Activated naive CD4-positive, alpha-beta T cell treated with anti-CD3 and anti-CD28 coated beads for 36 hours (primary cell): ENCODE data around the gene RDH14. TPM values are rescaled to one million over a fixed set of nuclear protein-coding genes. Genes with fewer than 3 reads are reported as not detected.

Source experiments
- CTCF ChIA-PET: fragments of 350-600 bp; sonication (Branson Sonifier 250); formaldehyde crosslinking; loops from one replicate; lab custom pipeline; 2021; ENCODE audit warnings: antibody characterized with exemption; lab: Charles Lee
- DNase-seq: peaks from one replicate; pipeline ENCODE4 v3.0.0-alpha.2; 2020
- H3K27ac Mint-ChIP-seq: one replicate; pipeline ENCODE4 v1.8.0; 2021; ENCODE audit warnings: mild to moderate bottlenecking, mixed read lengths
- H3K27me3 Mint-ChIP-seq: one replicate; pipeline ENCODE4 v1.8.0; 2021; ENCODE audit warnings: low read depth, mixed read lengths
- H3K36me3 Mint-ChIP-seq: one replicate; pipeline ENCODE4 v1.8.0; 2021; ENCODE audit warnings: low read depth, mixed read lengths
- H3K4me1 Mint-ChIP-seq: one replicate; pipeline ENCODE4 v1.8.0; 2021; ENCODE audit warnings: low read depth, mixed read lengths
- H3K4me3 Mint-ChIP-seq: one replicate; pipeline ENCODE4 v1.8.0; 2021; ENCODE audit warnings: mild to moderate bottlenecking, moderate library complexity, mixed read lengths
- H3K9me3 Mint-ChIP-seq: one replicate; pipeline ENCODE4 v1.8.0; 2021; ENCODE audit warnings: mixed read lengths
- intact Hi-C: fragments of 100-400 bp; cut with micrococcal nuclease; formaldehyde crosslinking; loops from one replicate; pipeline ENCODE4 v1.15.1; 2023
- total RNA-seq, 2 experiments: library from RNA; stranded (reverse); gene quantifications; one replicate each; pipeline ENCODE4 v1.2.3, GENCODE V29; 2021

The RDH14 gene
- 10 to 100 TPM; 11.4 to 11.6 TPM for total RNA-seq

GRCh38 chr2:18560031-18560796 lies at the start of gene RDH14:
Gene RDH14, minus strand, starts transcription at chr2:18560653. Its CDS starts 81 bp downstream, at chr2:18560572.
- CTCF ChIA-PET = interaction anchor here (2.1 kb wide), 1 partner anchor 40 kb away, joined by 6 read pairs; no protein-coding TSS in a partner anchor
- H3K27ac Mint-ChIP-seq = peak within 1 kb of the TSS; percentile 89
- intact Hi-C loops = loop anchor here (1.0 to 5.0 kb wide), 8 partner anchors 15 to 1791 kb away; partner anchors contain the start of genes GEN1, PUM2, SMC6 and TTC32
- peak; percentile 94 for DNase-seq
- peaks cover 35% of the 10 kb centered on the region for H3K4me1 Mint-ChIP-seq
- peaks cover 25% of the 10 kb centered on the region for H3K36me3 Mint-ChIP-seq
- H3K9me3 Mint-ChIP-seq = no peaks in the 10 kb centered on the region
- no peaks in the 10 kb centered on the region for H3K27me3 Mint-ChIP-seq
- peak within 1 kb of the TSS; percentile 84 for H3K4me3 Mint-ChIP-seq

- H3K36me3 Mint-ChIP-seq = peaks cover 3% of the 10 kb centered on the region
- no peaks in the 10 kb centered on the region for H3K4me1 Mint-ChIP-seq
- no peaks in the 10 kb centered on the region for H3K27me3 Mint-ChIP-seq
- H3K9me3 Mint-ChIP-seq = no peaks in the 10 kb centered on the region
- CTCF ChIA-PET = no interaction called here
- H3K27ac Mint-ChIP-seq = no peak overlapping the region
- no peak overlapping the region for H3K4me3 Mint-ChIP-seq
- no peak for DNase-seq
- intact Hi-C loops = no loop called here
These were observed 49.6 kb upstream of the RDH14 start for GRCh38 chr2:18610090-18610489.

GRCh38 chr2:18605115-18605514 lies 44.7 kb upstream of the RDH14 start:
- no peaks in the 10 kb centered on the region for H3K4me1 Mint-ChIP-seq
- no peak for DNase-seq
- no peaks in the 10 kb centered on the region for H3K9me3 Mint-ChIP-seq
- H3K27me3 Mint-ChIP-seq = no peaks in the 10 kb centered on the region
- no peak overlapping the region for H3K4me3 Mint-ChIP-seq
- H3K36me3 Mint-ChIP-seq = peaks cover 3% of the 10 kb centered on the region
- intact Hi-C loops = no loop called here
- no peak overlapping the region for H3K27ac Mint-ChIP-seq
- CTCF ChIA-PET = no interaction called here

- H3K9me3 Mint-ChIP-seq = no peaks in the 10 kb centered on the region
- intact Hi-C loops = no loop called here
- CTCF ChIA-PET = no interaction called here
These were observed 44.1 kb upstream of the RDH14 start for GRCh38 chr2:18604531-18604885.

GRCh38 chr2:18603854-18604530 lies 43.5 kb upstream of the RDH14 start:
- Mint-ChIP-seq H3K27me3 (no peaks in the 10 kb centered on the region), H3K36me3 (peaks cover 3% of the 10 kb centered on the region), H3K27ac (no peak overlapping the region), H3K4me3 (no peak overlapping the region), H3K9me3 (no peaks in the 10 kb centered on the region), H3K4me1 (no peaks in the 10 kb centered on the region)
- intact Hi-C loops = no loop called here
- no peak for DNase-seq
- CTCF ChIA-PET = no interaction called here

More at GRCh38 chr2:18604531-18604885, 44.1 kb upstream of the RDH14 start:
- no peak for DNase-seq
- H3K27me3 Mint-ChIP-seq = no peaks in the 10 kb centered on the region
- no peaks in the 10 kb centered on the region for H3K4me1 Mint-ChIP-seq
- peaks cover 3% of the 10 kb centered on the region for H3K36me3 Mint-ChIP-seq
- no peak overlapping the region for H3K4me3 Mint-ChIP-seq
- no peak overlapping the region for H3K27ac Mint-ChIP-seq

GRCh38 chr2:18602298-18602697 lies 41.8 kb upstream of the RDH14 start:
- DNase-seq = no peak
- CTCF ChIA-PET = no interaction called here
- intact Hi-C loops = no loop called here
- no peaks in the 10 kb centered on the region for H3K4me1 Mint-ChIP-seq
- no peak overlapping the region for H3K4me3 Mint-ChIP-seq
- H3K36me3 Mint-ChIP-seq = peaks cover 3% of the 10 kb centered on the region
- no peak overlapping the region for H3K27ac Mint-ChIP-seq
- H3K9me3 Mint-ChIP-seq = no peaks in the 10 kb centered on the region
- H3K27me3 Mint-ChIP-seq = no peaks in the 10 kb centered on the region

GRCh38 chr2:18600255-18600613 lies 39.8 kb upstream of the RDH14 start:
- Mint-ChIP-seq H3K27ac (no peak overlapping the region), H3K4me3 (no peak overlapping the region), H3K4me1 (no peaks in the 10 kb centered on the region), H3K36me3 (peaks cover 2% of the 10 kb centered on the region), H3K9me3 (peaks cover 2% of the 10 kb centered on the region), H3K27me3 (no peaks in the 10 kb centered on the region)
- intact Hi-C loops = no loop called here
- CTCF ChIA-PET = no interaction called here
- DNase-seq = no peak

GRCh38 chr2:18599509-18600254 lies 39.2 kb upstream of the RDH14 start:
- intact Hi-C loops = no loop called here
- CTCF ChIA-PET = no interaction called here
- Mint-ChIP-seq H3K9me3 (peaks cover 2% of the 10 kb centered on the region), H3K27ac (no peak overlapping the region), H3K4me1 (no peaks in the 10 kb centered on the region), H3K27me3 (no peaks in the 10 kb centered on the region), H3K4me3 (no peak overlapping the region), H3K36me3 (peaks cover 2% of the 10 kb centered on the region)
- no peak for DNase-seq

GRCh38 chr2:18598848-18599484 lies 38.5 kb upstream of the RDH14 start:
- no peak overlapping the region for H3K4me3 Mint-ChIP-seq
- H3K9me3 Mint-ChIP-seq = peaks cover 2% of the 10 kb centered on the region
- H3K4me1 Mint-ChIP-seq = no peaks in the 10 kb centered on the region
- CTCF ChIA-PET = interaction anchor here (1.1 kb wide), 1 partner anchor 79 kb away, joined by 3 read pairs; no protein-coding TSS in a partner anchor
- peaks cover 2% of the 10 kb centered on the region for H3K36me3 Mint-ChIP-seq
- no peak for DNase-seq
- intact Hi-C loops = no loop called here
- no peak overlapping the region for H3K27ac Mint-ChIP-seq
- H3K27me3 Mint-ChIP-seq = no peaks in the 10 kb centered on the region

- Mint-ChIP-seq H3K27me3 (no peaks in the 10 kb centered on the region), H3K36me3 (peaks cover 8% of the 10 kb centered on the region), H3K4me1 (no peaks in the 10 kb centered on the region), H3K27ac (no peak overlapping the region), H3K4me3 (no peak overlapping the region), H3K9me3 (peaks cover 2% of the 10 kb centered on the region)
- intact Hi-C loops = no loop called here
- CTCF ChIA-PET = no interaction called here
- DNase-seq = no peak
These were observed 37.2 kb upstream of the RDH14 start for GRCh38 chr2:18597618-18598017.

- H3K27me3 Mint-ChIP-seq = no peaks in the 10 kb centered on the region
- intact Hi-C loops = no loop called here
- no peak for DNase-seq
- CTCF ChIA-PET = no interaction called here
- no peaks in the 10 kb centered on the region for H3K4me1 Mint-ChIP-seq
- H3K27ac Mint-ChIP-seq = no peak overlapping the region
- no peak overlapping the region for H3K4me3 Mint-ChIP-seq
- H3K9me3 Mint-ChIP-seq = peaks cover 2% of the 10 kb centered on the region
- H3K36me3 Mint-ChIP-seq = peaks cover 12% of the 10 kb centered on the region
These were observed 36.5 kb upstream of the RDH14 start for GRCh38 chr2:18596993-18597392.

- Mint-ChIP-seq H3K4me3 (no peak overlapping the region), H3K27me3 (no peaks in the 10 kb centered on the region), H3K27ac (no peak overlapping the region), H3K36me3 (peaks cover 19% of the 10 kb centered on the region), H3K9me3 (peaks cover 2% of the 10 kb centered on the region), H3K4me1 (no peaks in the 10 kb centered on the region)
- DNase-seq = no peak
- CTCF ChIA-PET = no interaction called here
- intact Hi-C loops = no loop called here
These were observed 33.0 kb upstream of the RDH14 start for GRCh38 chr2:18593496-18593895.
